A673 (cell line): ENCODE measurements around the gene SLC27A1. TPM values are rescaled to one million over a fixed set of nuclear protein-coding genes. Genes with fewer than 3 reads are reported as not detected.

Experiments
- BruUV-seq: library from RNA; stranded (reverse); fragments of 400-500 nt; replicated peaks from 2 replicates; lab custom pipeline; 2021; lab: Mats Ljungman, UMichigan
- CTCF ChIA-PET: fragments of 300-600 bp; sonication (Branson Sonifier 250); formaldehyde crosslinking; loops from one replicate; lab custom pipeline; 2022; ENCODE audit warnings: antibody characterized with exemption; lab: Charles Lee
- POLR2A ChIA-PET: fragments of 300-600 bp; sonication (Branson Sonifier 250); formaldehyde crosslinking; loops from one replicate; lab custom pipeline; 2022; ENCODE audit warnings: antibody characterized with exemption; ENCODE audit not compliant: low non-redundant PET; lab: Charles Lee
- DNase-seq: peaks from one replicate; pipeline ENCODE4 v3.0.0-alpha.2; 2015; ENCODE audit warnings: low spot score
- H3K27ac ChIP-seq: fragments of 200-600 bp; sonication (generic); 2 replicates; pipeline ENCODE4 v1.5.1; 2016; ENCODE audit warnings: mixed run types, low read depth, mild to moderate bottlenecking, mixed read lengths, antibody characterized with exemption, low read length; ENCODE audit not compliant: poor library complexity, severe bottlenecking
- H3K27me3 ChIP-seq: fragments of 200-600 bp; sonication (generic); replicated peaks from 2 replicates; pipeline ENCODE4 v1.6.1; 2017; ENCODE audit warnings: mixed run types, low read depth, mild to moderate bottlenecking, mixed read lengths, antibody characterized with exemption, low read length; ENCODE audit not compliant: insufficient read depth, poor library complexity
- H3K36me3 ChIP-seq: fragments of 200-600 bp; sonication (generic); 2 replicates; pipeline ENCODE4 v1.6.1; 2016; ENCODE audit warnings: mixed run types, mild to moderate bottlenecking, mixed read lengths, antibody characterized with exemption, low read length; ENCODE audit not compliant: insufficient read depth, poor library complexity, severe bottlenecking
- H3K4me1 ChIP-seq: fragments of 200-600 bp; sonication (generic); 2 replicates; pipeline ENCODE4 v1.6.1; 2017; ENCODE audit warnings: mixed run types, mild to moderate bottlenecking, mixed read lengths, antibody characterized with exemption, low read length; ENCODE audit not compliant: insufficient read depth, poor library complexity, severe bottlenecking
- H3K4me3 ChIP-seq: fragments of 200-600 bp; sonication (generic); 2 replicates; pipeline ENCODE4 v1.5.1; 2016; ENCODE audit warnings: low read depth, mixed run types, mild to moderate bottlenecking, mixed read lengths, low read length; ENCODE audit not compliant: poor library complexity, severe bottlenecking
- H3K9me3 ChIP-seq: fragments of 200-600 bp; sonication (generic); 2 replicates; pipeline ENCODE4 v1.6.1; 2016; ENCODE audit warnings: mixed run types, low read depth, mild to moderate bottlenecking, mixed read lengths, antibody characterized with exemption, low read length; ENCODE audit not compliant: poor library complexity, severe bottlenecking
- CTCF ChIP-seq: fragments of 300-800, 200-600 bp; sonication (generic); conservative IDR thresholded peaks from 2 replicates; pipeline ENCODE4 v1.5.1; 2017; ENCODE audit warnings: low read depth, mild to moderate bottlenecking, antibody characterized with exemption, low read length, moderate library complexity, mixed read lengths
- EZH2 ChIP-seq: fragments of 200-600 bp; sonication (generic); IDR thresholded peaks from 2 replicates; pipeline ENCODE4 v1.6.1; 2017; ENCODE audit warnings: borderline replicate concordance, low read depth, mild to moderate bottlenecking, mixed read lengths, antibody characterized with exemption, low read length; ENCODE audit not compliant: poor library complexity, severe bottlenecking
- intact Hi-C: fragments of 100-400 bp; cut with micrococcal nuclease; formaldehyde crosslinking; loops from one replicate; pipeline ENCODE4 v1.10.0; 2022; ENCODE audit not compliant: unreplicated experiment
- total RNA-seq: library from RNA; stranded (reverse); gene quantifications from 2 replicates; pipeline ENCODE4 v1.2.3, GENCODE V29; 2021

The SLC27A1 gene
- total RNA-seq, 1 experiment from 2014 or later, result 3.0 TPM

GRCh38 chr19:17457616-17458015 is 12.7 kb upstream of the SLC27A1 start:
- CTCF ChIA-PET, result no interaction called here
- no TSS peak for BruUV-seq
- no peak for DNase-seq

DNA sequence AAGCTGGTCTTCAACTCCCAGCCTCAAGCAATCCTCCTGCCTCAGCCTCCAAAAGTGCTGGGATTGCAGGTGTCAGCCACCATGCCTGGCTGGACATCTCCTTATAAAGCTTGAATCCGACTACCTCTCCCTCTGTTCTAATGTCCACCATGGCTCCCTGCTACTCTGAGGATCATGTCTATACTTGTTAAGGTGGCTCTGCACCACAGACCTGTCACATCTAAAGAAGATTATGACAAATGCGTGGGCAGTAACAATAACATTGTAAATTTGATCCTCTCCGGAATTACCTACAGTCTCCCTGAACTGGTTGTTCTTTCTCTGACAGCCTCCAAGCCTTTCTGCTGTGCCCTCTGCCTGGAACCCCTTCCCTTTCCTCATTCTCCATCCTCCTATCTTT is 11.4 kb upstream of the SLC27A1 start:
- TF ChIP-seq CTCF, result no peak
- no peak for TF ChIP-seq EZH2
- ChIA-PET CTCF (interaction anchor here (0.6 kb wide), 1 partner anchor 17 kb away, joined by 6 read pairs; no protein-coding TSS in a partner anchor), POLR2A (no interaction called here)
- DNase-seq, result no peak
- Histone ChIP-seq H3K27ac (no peak overlapping the region), H3K9me3 (no peaks in the 10 kb centered on the region), H3K27me3 (peaks cover 27% of the 10 kb centered on the region), H3K36me3 (no peaks in the 10 kb centered on the region), H3K4me3 (no peak overlapping the region), H3K4me1 (no peaks in the 10 kb centered on the region)
- BruUV-seq, result no TSS peak
- intact Hi-C loops, result no loop called here

More at GRCh38 chr19:17457616-17458015, 12.7 kb upstream of the SLC27A1 start:
- no peaks in the 10 kb centered on the region for H3K4me1 ChIP-seq
- POLR2A ChIA-PET, result no interaction called here
- no peaks in the 10 kb centered on the region for H3K36me3 ChIP-seq
- H3K27ac ChIP-seq, result no peak overlapping the region
- intact Hi-C loops, result no loop called here
- H3K4me3 ChIP-seq, result no peak overlapping the region
- peaks cover 27% of the 10 kb centered on the region for H3K27me3 ChIP-seq
- no peaks in the 10 kb centered on the region for H3K9me3 ChIP-seq
- TF ChIP-seq EZH2 (no peak), CTCF (no peak)

GRCh38 chr19:17460372-17461230 is 9.7 kb upstream of the SLC27A1 start, which contains the start of gene NXNL1:
TSS of gene NXNL1 (minus strand) at chr19:17460926. CDS start at chr19:17460869, 57 bp downstream.
- H3K36me3 ChIP-seq, result no peaks in the 10 kb centered on the region
- CTCF ChIA-PET, result no interaction called here
- intact Hi-C loops, result no loop called here
- no peaks in the 10 kb centered on the region for H3K4me1 ChIP-seq
- peaks cover 15% of the 10 kb centered on the region for H3K27me3 ChIP-seq
- POLR2A ChIA-PET, result no interaction called here
- H3K4me3 ChIP-seq, result no peak within 1 kb of the TSS
- no TSS peak for BruUV-seq
- no peaks in the 10 kb centered on the region for H3K9me3 ChIP-seq
- no peak for DNase-seq
- H3K27ac ChIP-seq, result no peak within 1 kb of the TSS
- no peak for TF ChIP-seq CTCF
- TF ChIP-seq EZH2, result no peak
